Activated naive CD8-positive, alpha-beta T cell (primary cell): Measurements from ENCODE around the gene SRPK3.

ENCODE experiments used
- H3K27ac Mint-ChIP-seq: one replicate; pipeline ENCODE4 v1.8.0; 2021; ENCODE audit warnings: mixed read lengths
- H3K27me3 Mint-ChIP-seq: one replicate; pipeline ENCODE4 v1.8.0; 2021; ENCODE audit warnings: mixed read lengths
- H3K36me3 Mint-ChIP-seq: one replicate; pipeline ENCODE4 v1.8.0; 2021; ENCODE audit warnings: mixed read lengths
- H3K4me1 Mint-ChIP-seq: one replicate; pipeline ENCODE4 v1.8.0; 2021; ENCODE audit warnings: low read depth, mixed read lengths
- H3K4me3 Mint-ChIP-seq: one replicate; pipeline ENCODE4 v1.8.0; 2021; ENCODE audit warnings: mild to moderate bottlenecking, mixed read lengths
- H3K9me3 Mint-ChIP-seq: one replicate; pipeline ENCODE4 v1.8.0; 2021; ENCODE audit warnings: low read depth, mixed read lengths

The SRPK3 gene, protein sequence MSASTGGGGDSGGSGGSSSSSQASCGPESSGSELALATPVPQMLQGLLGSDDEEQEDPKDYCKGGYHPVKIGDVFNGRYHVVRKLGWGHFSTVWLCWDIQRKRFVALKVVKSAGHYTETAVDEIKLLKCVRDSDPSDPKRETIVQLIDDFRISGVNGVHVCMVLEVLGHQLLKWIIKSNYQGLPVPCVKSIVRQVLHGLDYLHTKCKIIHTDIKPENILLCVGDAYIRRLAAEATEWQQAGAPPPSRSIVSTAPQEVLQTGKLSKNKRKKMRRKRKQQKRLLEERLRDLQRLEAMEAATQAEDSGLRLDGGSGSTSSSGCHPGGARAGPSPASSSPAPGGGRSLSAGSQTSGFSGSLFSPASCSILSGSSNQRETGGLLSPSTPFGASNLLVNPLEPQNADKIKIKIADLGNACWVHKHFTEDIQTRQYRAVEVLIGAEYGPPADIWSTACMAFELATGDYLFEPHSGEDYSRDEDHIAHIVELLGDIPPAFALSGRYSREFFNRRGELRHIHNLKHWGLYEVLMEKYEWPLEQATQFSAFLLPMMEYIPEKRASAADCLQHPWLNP

DNA sequence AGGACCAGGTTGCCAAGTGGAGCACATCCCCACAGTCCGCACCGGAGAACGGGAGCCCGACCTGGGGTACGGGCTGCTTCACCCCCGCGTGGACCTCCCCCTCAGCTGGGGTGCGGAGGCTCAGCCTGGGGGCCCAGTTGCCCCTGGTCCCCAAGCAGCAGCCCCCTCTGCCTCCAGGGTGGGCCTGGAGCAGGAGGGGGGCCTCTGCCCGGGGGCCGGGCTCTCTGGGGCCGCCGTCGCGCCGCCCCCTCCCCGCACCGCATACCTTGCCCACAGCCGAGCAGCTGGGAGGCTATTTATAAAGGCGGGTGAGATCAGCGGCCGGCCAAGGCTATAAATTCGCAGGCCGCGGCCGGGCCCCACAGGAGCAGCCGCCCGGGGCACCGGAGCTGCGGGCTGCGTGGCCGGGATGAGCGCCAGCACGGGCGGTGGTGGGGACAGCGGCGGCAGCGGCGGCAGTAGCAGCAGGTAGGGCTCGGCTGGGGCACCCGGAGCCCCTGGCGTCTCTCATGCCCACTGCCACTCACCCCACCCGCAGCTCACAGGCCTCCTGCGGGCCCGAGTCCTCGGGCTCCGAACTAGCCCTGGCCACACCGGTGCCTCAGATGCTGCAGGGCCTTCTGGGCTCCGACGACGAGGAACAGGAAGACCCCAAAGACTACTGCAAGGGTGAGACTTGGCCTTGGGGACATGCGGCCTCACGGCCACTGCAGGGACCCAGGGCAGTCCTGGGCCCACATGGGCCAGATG, at the start of gene SRPK3:
TSS of gene SRPK3 (plus strand) at position 364 of the 750 bp plus-strand sequence. CDS start at position 410, 46 bp downstream.
- Mint-ChIP-seq H3K4me3 (no peak within 1 kb of the TSS), H3K27me3 (no peaks in the 10 kb centered on the region), H3K36me3 (no peaks in the 10 kb centered on the region), H3K27ac (no peak within 1 kb of the TSS), H3K9me3 (no peaks in the 10 kb centered on the region), H3K4me1 (peaks cover 3% of the 10 kb centered on the region)

DNA sequence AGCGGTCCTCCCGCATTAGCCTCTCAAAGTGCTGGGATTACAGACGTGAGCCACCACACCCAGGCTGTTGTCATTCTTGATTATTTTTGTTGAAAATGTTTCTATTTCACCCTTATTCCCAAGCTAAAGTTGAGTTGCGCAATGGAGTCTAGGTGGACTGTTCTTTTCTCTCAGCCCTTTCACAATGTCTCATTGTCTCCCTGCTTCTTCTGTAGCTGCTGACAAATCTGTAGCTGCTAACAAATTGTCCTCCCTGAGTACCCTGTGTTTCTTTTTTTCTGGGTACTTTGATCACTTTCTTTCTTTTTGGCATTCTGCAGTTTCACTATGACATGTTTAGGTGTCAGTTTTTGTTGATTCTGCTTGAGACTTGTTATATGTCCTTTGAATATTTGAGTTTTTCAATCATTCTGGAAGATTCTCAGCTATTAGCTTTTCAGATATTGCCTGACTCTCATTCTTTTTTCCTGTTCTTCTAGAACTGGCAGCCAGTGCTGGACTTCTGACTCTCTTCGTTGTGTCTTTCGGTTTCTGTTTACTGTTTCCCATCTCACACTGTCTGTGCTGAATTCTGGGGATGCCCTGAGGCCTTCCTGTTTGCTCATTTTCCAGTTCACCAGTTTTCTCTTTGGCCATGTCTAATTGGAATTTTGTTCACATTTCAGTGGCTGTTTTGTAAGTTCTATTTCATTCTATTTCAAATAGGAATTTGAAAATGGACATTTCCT, 49.6 kb upstream of the SRPK3 start:
- Mint-ChIP-seq H3K36me3 (peaks cover 8% of the 10 kb centered on the region), H3K4me1 (peaks cover 30% of the 10 kb centered on the region), H3K4me3 (no peak overlapping the region), H3K9me3 (no peaks in the 10 kb centered on the region), H3K27me3 (no peaks in the 10 kb centered on the region), H3K27ac (no peak overlapping the region)

DNA sequence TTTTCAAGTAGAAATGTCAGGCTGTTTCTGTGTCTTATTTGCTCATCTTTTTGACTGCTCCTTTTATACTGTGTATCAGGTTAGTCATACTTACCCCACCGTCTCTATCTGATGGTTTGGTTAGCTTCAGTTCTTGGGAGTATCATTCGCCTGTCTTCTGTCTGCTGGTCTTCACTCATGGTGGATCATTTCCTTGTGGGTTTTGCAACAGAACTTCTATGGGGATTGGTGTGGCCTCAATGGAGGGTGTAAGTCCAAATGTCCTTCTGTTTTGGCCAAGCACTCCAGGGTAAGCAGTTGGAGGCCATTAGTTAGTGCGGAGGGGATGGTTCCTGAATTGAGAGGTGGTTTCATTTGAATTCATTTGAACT, 49.0 kb upstream of the SRPK3 start:
- Mint-ChIP-seq H3K27ac (no peak overlapping the region), H3K9me3 (no peaks in the 10 kb centered on the region), H3K4me3 (no peak overlapping the region), H3K36me3 (peaks cover 8% of the 10 kb centered on the region), H3K4me1 (peaks cover 29% of the 10 kb centered on the region), H3K27me3 (no peaks in the 10 kb centered on the region)

DNA sequence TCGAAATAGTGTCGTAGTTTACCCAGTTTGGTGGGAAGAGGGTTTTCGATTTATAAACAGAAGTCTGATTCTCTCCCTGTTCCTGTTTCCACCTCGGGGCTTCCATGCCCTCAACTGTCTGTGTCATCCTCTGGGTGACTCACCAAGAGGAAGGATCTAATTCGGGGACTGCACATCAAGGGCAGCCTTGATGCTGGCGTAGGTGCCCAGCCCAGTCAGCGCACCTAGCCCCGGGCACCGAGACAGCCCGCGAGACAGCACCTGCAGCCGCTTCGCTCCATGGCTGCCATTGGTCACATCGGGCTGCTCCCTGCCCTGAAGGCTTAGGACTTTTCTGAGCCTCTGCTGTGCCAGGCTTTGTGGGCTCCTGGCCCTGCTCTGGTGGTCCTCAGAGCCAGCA, 48.4 kb upstream of the SRPK3 start:
- H3K27ac Mint-ChIP-seq, result no peak overlapping the region
- no peaks in the 10 kb centered on the region for H3K27me3 Mint-ChIP-seq
- peaks cover 23% of the 10 kb centered on the region for H3K4me1 Mint-ChIP-seq
- H3K36me3 Mint-ChIP-seq, result peaks cover 8% of the 10 kb centered on the region
- H3K9me3 Mint-ChIP-seq, result no peaks in the 10 kb centered on the region
- H3K4me3 Mint-ChIP-seq, result no peak overlapping the region

- no peaks in the 10 kb centered on the region for H3K27me3 Mint-ChIP-seq
- H3K4me3 Mint-ChIP-seq, result no peak overlapping the region
- no peaks in the 10 kb centered on the region for H3K9me3 Mint-ChIP-seq
- peaks cover 8% of the 10 kb centered on the region for H3K36me3 Mint-ChIP-seq
- H3K4me1 Mint-ChIP-seq, result peaks cover 18% of the 10 kb centered on the region
- no peak overlapping the region for H3K27ac Mint-ChIP-seq
Measured at GRCh38 chrX:153733651-153734240, 47.1 kb upstream of the SRPK3 start.

DNA sequence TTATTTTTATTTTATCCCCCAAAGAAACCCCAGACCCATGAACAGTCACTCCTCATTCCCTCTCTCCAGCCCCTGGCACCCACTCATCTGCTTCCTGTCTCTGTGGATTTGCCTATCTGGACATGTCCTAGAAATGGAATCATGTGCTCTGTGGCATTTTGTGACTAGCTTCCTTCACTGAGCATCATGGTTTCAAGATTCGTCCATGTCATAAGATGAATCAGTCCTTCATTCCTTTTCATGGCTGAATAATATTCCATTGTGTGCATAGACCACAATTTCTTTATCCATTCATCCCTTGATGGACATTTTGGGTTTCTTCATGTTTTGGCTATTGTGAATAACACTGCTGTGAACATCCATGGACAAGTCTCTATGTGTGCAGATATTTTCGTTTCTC, 46.0 kb upstream of the SRPK3 start:
- H3K36me3 Mint-ChIP-seq, result peaks cover 8% of the 10 kb centered on the region
- H3K4me3 Mint-ChIP-seq, result no peak overlapping the region

GRCh38 chrX:153735274-153735673, 45.6 kb upstream of the SRPK3 start:
- Mint-ChIP-seq H3K27ac (no peak overlapping the region), H3K4me3 (no peak overlapping the region), H3K9me3 (no peaks in the 10 kb centered on the region), H3K36me3 (peaks cover 8% of the 10 kb centered on the region), H3K4me1 (peaks cover 22% of the 10 kb centered on the region), H3K27me3 (no peaks in the 10 kb centered on the region)

More for the DNA sequence above, 46.0 kb upstream of the SRPK3 start:
- Mint-ChIP-seq H3K9me3 (no peaks in the 10 kb centered on the region), H3K27ac (no peak overlapping the region), H3K27me3 (no peaks in the 10 kb centered on the region), H3K4me1 (peaks cover 19% of the 10 kb centered on the region)

- peaks cover 8% of the 10 kb centered on the region for H3K36me3 Mint-ChIP-seq
- no peak overlapping the region for H3K4me3 Mint-ChIP-seq
- H3K27me3 Mint-ChIP-seq, result no peaks in the 10 kb centered on the region
- H3K27ac Mint-ChIP-seq, result no peak overlapping the region
- H3K9me3 Mint-ChIP-seq, result no peaks in the 10 kb centered on the region
- H3K4me1 Mint-ChIP-seq, result peaks cover 26% of the 10 kb centered on the region
Measured at GRCh38 chrX:153736071-153736820, 44.6 kb upstream of the SRPK3 start.

DNA sequence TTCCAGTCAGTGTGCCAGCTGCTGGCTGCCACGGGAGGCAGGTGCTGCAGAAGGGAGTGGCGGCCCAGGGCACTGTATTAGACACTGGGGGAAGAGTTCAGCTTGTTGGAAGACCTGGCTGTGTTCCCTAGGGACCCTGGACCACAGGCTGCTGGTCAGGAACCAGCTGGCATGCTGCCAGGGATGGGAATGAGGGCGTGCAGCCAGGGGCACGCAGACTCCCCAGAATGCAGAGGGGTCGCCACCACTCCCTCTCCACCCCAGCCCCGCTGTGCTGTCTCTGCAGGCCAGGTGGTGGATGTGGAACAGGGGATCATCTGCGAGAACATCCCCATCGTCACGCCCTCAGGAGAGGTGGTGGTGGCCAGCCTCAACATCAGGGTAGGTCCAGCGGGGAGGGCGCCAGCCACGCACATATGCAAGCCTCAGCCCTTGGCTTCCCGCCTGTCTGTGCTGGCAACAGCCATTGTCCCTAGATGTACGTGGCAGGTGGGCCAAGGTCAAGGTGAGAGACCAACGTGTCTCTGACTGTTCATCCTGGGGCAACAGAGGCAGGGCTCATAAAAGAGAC, 43.9 kb upstream of the SRPK3 start:
- H3K27me3 Mint-ChIP-seq, result no peaks in the 10 kb centered on the region
- peaks cover 21% of the 10 kb centered on the region for H3K4me1 Mint-ChIP-seq
- peaks cover 3% of the 10 kb centered on the region for H3K36me3 Mint-ChIP-seq
- no peaks in the 10 kb centered on the region for H3K9me3 Mint-ChIP-seq
- H3K4me3 Mint-ChIP-seq, result no peak overlapping the region
- H3K27ac Mint-ChIP-seq, result no peak overlapping the region

- Mint-ChIP-seq H3K4me3 (no peak overlapping the region), H3K27me3 (no peaks in the 10 kb centered on the region), H3K36me3 (peaks cover 3% of the 10 kb centered on the region), H3K27ac (no peak overlapping the region), H3K4me1 (peaks cover 20% of the 10 kb centered on the region), H3K9me3 (no peaks in the 10 kb centered on the region)
Measured at GRCh38 chrX:153738056-153738605, 42.7 kb upstream of the SRPK3 start.

GRCh38 chrX:153739754-153740486, 40.9 kb upstream of the SRPK3 start:
- H3K27ac Mint-ChIP-seq, result peak overlapping the region; percentile 79
- H3K27me3 Mint-ChIP-seq, result no peaks in the 10 kb centered on the region
- H3K4me1 Mint-ChIP-seq, result peaks cover 22% of the 10 kb centered on the region
- peaks cover 3% of the 10 kb centered on the region for H3K36me3 Mint-ChIP-seq
- no peak overlapping the region for H3K4me3 Mint-ChIP-seq
- no peaks in the 10 kb centered on the region for H3K9me3 Mint-ChIP-seq

- Mint-ChIP-seq H3K4me3 (no peak overlapping the region), H3K27me3 (no peaks in the 10 kb centered on the region), H3K27ac (peak overlapping the region; percentile 79), H3K36me3 (no peaks in the 10 kb centered on the region), H3K4me1 (peaks cover 15% of the 10 kb centered on the region), H3K9me3 (no peaks in the 10 kb centered on the region)
Measured at GRCh38 chrX:153740631-153741222, 40.1 kb upstream of the SRPK3 start.

GRCh38 chrX:153741446-153741845, 39.4 kb upstream of the SRPK3 start:
- H3K27me3 Mint-ChIP-seq, result peaks cover 3% of the 10 kb centered on the region
- no peak overlapping the region for H3K27ac Mint-ChIP-seq
- peaks cover 15% of the 10 kb centered on the region for H3K4me1 Mint-ChIP-seq
- no peaks in the 10 kb centered on the region for H3K9me3 Mint-ChIP-seq
- no peak overlapping the region for H3K4me3 Mint-ChIP-seq
- no peaks in the 10 kb centered on the region for H3K36me3 Mint-ChIP-seq
